ENCODE results near the gene RUFY1.

Gene RUFY1

DNA sequence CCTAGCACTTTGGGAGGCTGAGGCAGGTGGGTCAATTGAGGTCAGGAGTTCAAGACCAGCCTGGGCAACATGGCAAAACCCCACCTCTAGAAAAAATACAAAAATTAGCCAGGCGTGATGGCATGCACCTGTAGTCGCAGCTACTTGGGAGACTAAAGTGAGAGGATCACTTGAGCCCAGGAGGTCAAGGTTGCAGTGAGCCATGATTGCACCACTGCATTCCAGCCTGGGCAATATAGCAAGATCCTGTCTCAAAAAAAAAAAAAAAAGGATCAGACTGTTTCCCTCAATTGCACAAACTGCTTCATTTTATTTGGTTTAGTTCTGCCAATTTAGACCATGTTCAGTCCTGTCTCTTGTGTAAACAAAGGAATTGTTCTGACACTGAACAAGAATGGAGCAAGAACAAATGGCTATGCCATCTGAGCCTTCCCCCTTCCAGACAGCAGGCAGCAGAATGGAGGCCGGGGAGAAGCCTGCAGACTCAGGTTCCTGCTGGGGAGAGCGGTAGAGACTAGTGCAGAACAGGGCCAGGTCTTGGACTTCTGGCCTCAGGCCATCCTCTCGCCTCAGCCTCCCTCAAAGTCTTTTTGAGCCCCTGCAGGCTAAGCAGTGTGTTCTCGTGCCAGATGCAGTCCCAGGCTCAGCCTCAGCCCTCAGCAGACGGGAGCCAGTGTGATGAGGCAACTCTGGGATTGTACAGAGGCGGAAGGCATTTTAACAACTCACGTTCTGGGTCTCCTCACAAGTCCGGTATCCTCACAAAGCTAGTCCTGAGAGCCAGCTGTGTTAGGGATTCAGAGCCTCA lies 54.9 kb downstream of the RUFY1 start:
- Histone ChIP-seq H3K9me3 (ENCODE audit: insufficient read depth, low read length, severe bottlenecking) (no peaks in the 10 kb centered on the region), H3K27ac (ENCODE audit: low read length) (no peak overlapping the region), H3K27me3 (ENCODE audit: insufficient read depth, low read length, poor library complexity) (no peaks in the 10 kb centered on the region), H3K4me1 (ENCODE audit: insufficient read depth, low read length) (peaks cover 8% of the 10 kb centered on the region), H3K9ac (ENCODE audit: low read depth, low read length) (no peak overlapping the region), H2AFZ (ENCODE audit: low read depth, low read length) (no peak overlapping the region), H3K4me2 (ENCODE audit: insufficient read depth, low read length) (no peak overlapping the region), H3K4me3 (ENCODE audit: low read depth in 1 of 2, low read length in 2 of 2) (no peak overlapping the region), H3K36me3 (ENCODE audit: insufficient read depth, low read length) (peaks cover 82% of the 10 kb centered on the region), H3K79me2 (ENCODE audit: insufficient read depth, low read length) (no peaks in the 10 kb centered on the region; the same call in 1 of the 2 replicates), H4K20me1 (ENCODE audit: insufficient read depth, low read length) (peaks cover 22% of the 10 kb centered on the region)
- ATAC-seq (ENCODE audit: insufficient read depth, low read depth) (no peak), DNase-seq (no peak)
- no peak for TF ChIP-seq EZH2 (IDR thresholded peaks at IDR 0.05; ENCODE audit: borderline replicate concordance, low read depth, low read length, severe bottlenecking)
- TF ChIP-seq, protein P1, sequence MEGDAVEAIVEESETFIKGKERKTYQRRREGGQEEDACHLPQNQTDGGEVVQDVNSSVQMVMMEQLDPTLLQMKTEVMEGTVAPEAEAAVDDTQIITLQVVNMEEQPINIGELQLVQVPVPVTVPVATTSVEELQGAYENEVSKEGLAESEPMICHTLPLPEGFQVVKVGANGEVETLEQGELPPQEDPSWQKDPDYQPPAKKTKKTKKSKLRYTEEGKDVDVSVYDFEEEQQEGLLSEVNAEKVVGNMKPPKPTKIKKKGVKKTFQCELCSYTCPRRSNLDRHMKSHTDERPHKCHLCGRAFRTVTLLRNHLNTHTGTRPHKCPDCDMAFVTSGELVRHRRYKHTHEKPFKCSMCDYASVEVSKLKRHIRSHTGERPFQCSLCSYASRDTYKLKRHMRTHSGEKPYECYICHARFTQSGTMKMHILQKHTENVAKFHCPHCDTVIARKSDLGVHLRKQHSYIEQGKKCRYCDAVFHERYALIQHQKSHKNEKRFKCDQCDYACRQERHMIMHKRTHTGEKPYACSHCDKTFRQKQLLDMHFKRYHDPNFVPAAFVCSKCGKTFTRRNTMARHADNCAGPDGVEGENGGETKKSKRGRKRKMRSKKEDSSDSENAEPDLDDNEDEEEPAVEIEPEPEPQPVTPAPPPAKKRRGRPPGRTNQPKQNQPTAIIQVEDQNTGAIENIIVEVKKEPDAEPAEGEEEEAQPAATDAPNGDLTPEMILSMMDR (IDR thresholded peaks at IDR 0.05; ENCODE audit: borderline replicate concordance, extremely low read depth, low read length, poor library complexity, severe bottlenecking), result no peak

DNA sequence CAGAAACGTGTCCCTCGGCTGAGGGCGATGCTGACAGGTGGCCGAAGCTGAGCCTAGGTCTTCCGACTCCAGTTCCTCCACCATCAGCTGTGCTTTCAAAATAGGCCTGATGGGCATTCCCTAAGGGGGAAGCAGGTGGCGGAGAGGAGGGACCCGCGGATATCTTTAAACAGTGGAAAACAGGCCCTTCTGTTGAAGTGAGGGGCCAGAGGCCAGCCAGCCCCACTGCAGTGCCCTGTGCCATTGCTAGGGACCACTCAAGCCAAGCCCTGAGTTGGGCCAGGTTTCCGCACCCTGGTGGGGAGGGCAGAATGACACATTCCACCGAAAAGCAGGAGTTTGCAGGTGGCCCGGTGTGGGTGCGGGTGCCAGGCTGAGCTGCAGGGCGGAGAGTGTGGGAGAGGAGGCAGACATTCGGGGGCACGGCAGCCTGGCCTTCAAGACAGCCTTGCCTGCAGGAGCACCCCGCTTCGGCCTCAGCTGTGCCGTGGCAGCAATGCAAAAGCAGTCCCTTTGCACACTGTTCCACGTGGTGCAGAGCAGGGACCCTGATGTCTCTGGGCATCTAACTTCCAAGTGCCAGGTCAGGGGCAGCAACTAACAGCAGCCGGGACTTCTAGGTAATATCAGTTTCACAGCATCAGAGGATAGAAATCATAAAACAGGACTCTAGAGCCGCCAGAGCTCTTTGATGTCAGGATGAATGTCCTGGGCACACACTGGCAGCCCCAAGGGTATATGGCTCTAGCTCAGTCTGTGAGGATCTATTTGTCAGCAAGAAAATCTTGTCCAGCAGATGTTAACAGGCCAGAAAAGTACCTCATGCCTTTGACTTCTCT lies 55.9 kb downstream of the RUFY1 start:
- Histone ChIP-seq H2AFZ (ENCODE audit: low read depth, low read length) (no peak overlapping the region), H3K79me2 (ENCODE audit: insufficient read depth, low read length) (peaks cover 5% of the 10 kb centered on the region; the same call in 1 of the 2 replicates), H3K9ac (ENCODE audit: low read depth, low read length) (no peak overlapping the region), H3K4me1 (ENCODE audit: insufficient read depth, low read length) (peaks cover 8% of the 10 kb centered on the region), H3K36me3 (ENCODE audit: insufficient read depth, low read length) (peaks cover 85% of the 10 kb centered on the region), H3K27me3 (ENCODE audit: insufficient read depth, low read length, poor library complexity) (no peaks in the 10 kb centered on the region), H3K27ac (ENCODE audit: low read length) (no peak overlapping the region), H3K4me3 (ENCODE audit: low read depth in 1 of 2, low read length in 2 of 2) (no peak overlapping the region), H4K20me1 (ENCODE audit: insufficient read depth, low read length) (peaks cover 32% of the 10 kb centered on the region), H3K9me3 (ENCODE audit: insufficient read depth, low read length, severe bottlenecking) (no peaks in the 10 kb centered on the region), H3K4me2 (ENCODE audit: insufficient read depth, low read length) (no peak overlapping the region)
- ATAC-seq (ENCODE audit: insufficient read depth, low read depth), result no peak
- TF ChIP-seq, protein P1 (IDR thresholded peaks at IDR 0.05; ENCODE audit: borderline replicate concordance, extremely low read depth, low read length, poor library complexity, severe bottlenecking), result no peak
- no peak for TF ChIP-seq EZH2 (IDR thresholded peaks at IDR 0.05; ENCODE audit: borderline replicate concordance, low read depth, low read length, severe bottlenecking)
- DNase-seq, result no peak

DNA sequence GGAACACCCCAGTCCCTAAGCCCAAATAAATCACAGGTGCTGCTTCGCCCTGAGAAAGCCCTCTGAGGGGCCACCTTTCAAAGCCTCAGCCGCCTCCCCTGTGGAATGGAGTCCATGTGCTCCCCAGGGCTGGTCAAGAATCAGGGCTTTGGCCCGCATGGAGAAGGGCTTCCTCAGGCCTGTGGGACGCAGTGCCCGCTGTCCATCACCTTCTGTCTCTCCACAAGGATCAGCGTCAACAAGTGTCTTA lies 56.5 kb downstream of the RUFY1 start:
- peaks cover 7% of the 10 kb centered on the region; the same call in 1 of the 2 replicates for H3K79me2 ChIP-seq (ENCODE audit: insufficient read depth, low read length)
- no peak overlapping the region for H2AFZ ChIP-seq (ENCODE audit: low read depth, low read length)
- no peaks in the 10 kb centered on the region for H3K27me3 ChIP-seq (ENCODE audit: insufficient read depth, low read length, poor library complexity)
- ATAC-seq (ENCODE audit: insufficient read depth, low read depth), result no peak
- H3K36me3 ChIP-seq (ENCODE audit: insufficient read depth, low read length), result peaks cover 88% of the 10 kb centered on the region
- H3K9me3 ChIP-seq (ENCODE audit: insufficient read depth, low read length, severe bottlenecking), result no peaks in the 10 kb centered on the region
- H3K4me2 ChIP-seq (ENCODE audit: insufficient read depth, low read length), result no peak overlapping the region
- H3K4me3 ChIP-seq (ENCODE audit: low read depth in 1 of 2, low read length in 2 of 2), result no peak overlapping the region
- no peak overlapping the region for H3K9ac ChIP-seq (ENCODE audit: low read depth, low read length)
- peaks cover 8% of the 10 kb centered on the region for H3K4me1 ChIP-seq (ENCODE audit: insufficient read depth, low read length)
- no peak for TF ChIP-seq EZH2 (IDR thresholded peaks at IDR 0.05; ENCODE audit: borderline replicate concordance, low read depth, low read length, severe bottlenecking)
- TF ChIP-seq, protein P1 (IDR thresholded peaks at IDR 0.05; ENCODE audit: borderline replicate concordance, extremely low read depth, low read length, poor library complexity, severe bottlenecking), result no peak
- H4K20me1 ChIP-seq (ENCODE audit: insufficient read depth, low read length), result peaks cover 38% of the 10 kb centered on the region
- DNase-seq, result no peak
- H3K27ac ChIP-seq (ENCODE audit: low read length), result no peak overlapping the region

Data from DND-41 (cell line).